GM21825 (cell line): ENCODE results near the gene SLC6A9.

ENCODE experiments used
- ATAC-seq: cut with Tn5 transposase; IDR thresholded peaks from one replicate; pipeline ENCODE4 v1.9.1; 2021; ENCODE audit warnings: mild to moderate bottlenecking, moderate library complexity; ENCODE audit not compliant: unreplicated experiment

The SLC6A9 gene

DNA sequence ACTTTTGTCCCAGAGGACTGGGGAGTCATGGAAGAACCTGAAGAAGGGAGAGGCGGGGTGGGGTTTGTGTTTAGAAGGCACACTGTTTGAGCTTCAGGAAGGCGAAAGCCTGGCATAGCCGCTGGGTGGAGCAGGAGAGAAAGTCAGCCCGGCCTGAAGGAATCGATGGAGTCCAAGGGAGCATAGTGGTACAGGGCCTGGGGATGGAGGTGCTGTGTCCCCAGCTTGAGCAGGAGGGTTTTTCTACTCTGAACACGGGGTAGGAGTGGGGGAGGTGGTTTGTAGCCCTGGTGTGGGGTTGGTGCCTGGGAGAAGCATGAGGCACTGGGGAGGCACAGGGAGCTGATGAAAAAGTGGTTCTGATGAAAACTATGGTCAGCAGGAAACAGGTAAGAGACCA, 44.5 kb downstream of the SLC6A9 start:
- no peak for ATAC-seq

DNA sequence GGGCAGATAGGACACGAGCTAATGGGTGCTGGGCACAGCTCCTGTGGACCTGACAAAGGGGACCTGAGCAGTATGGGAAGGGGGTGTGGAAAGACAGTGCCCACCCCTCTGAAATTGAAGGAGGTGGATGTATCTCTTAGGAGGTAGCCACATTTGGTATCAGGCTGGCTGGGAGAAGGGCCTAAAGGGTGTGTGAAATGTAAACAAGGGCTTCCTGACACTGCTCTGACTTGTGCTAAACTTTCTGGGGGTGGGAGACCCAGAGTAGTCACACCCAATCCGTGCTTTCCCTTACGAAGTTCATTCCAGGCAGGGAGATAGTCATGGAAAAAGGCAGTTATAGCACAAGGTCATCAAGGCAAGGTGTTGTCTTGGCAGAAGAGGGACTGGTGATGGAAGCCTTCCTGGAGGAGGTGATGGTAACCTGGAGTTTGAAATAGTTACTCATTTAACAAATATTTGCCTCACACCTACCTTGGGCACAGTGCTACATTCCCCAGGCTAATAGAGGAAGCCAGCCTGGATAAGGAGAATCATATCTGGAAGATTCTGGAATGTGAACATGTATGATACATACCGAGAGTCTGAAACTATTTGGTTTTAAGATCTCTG, 45.2 kb downstream of the SLC6A9 start:
- no peak for ATAC-seq

DNA sequence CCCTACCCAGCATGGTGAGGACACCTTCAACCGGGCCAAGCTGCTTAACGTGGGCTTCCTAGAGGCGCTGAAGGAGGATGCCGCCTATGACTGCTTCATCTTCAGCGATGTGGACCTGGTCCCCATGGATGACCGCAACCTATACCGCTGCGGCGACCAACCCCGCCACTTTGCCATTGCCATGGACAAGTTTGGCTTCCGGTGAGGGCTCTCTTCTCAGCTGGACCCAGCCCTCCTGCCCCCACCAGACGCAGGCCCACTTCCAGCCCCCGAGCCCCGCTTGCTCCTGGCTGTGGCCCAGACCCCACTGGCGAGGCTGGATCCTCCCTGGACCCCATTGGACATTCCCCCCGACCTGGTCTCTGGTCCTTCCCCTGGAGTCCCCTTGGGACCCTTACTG, 46.4 kb downstream of the SLC6A9 start:
- no peak for ATAC-seq

DNA sequence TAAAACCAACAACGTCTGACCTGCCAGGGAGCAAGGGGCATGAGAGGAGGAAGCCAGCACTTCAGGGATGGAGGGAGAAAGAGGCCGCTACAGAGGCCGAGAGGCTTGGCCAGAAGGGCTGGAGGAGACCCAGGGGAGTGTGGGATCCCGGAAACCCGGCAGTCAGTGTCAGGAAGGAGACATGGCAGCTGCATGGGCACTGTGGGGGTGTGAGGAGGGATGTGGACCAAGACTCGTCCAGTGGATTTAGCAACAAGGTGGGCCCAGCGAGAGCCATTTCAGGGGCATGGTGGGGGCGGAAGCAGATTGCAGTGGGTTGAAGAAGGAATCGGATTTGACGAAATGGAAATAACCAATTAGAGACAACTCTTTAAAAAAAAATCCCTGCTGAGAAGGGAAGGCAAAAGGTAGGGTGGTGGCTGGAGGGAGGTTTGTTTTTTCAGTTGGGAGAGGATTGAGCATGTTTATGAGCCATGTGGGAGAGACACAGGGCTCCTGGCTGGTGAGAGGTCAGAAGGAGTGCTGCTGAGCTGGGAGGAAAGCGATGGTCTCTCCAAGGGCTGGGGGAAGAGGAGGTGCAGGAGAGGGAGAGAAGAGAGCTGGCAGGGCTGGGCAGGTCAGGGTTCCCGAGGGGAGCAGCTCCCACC, 47.9 kb downstream of the SLC6A9 start:
- ATAC-seq: no peak

DNA sequence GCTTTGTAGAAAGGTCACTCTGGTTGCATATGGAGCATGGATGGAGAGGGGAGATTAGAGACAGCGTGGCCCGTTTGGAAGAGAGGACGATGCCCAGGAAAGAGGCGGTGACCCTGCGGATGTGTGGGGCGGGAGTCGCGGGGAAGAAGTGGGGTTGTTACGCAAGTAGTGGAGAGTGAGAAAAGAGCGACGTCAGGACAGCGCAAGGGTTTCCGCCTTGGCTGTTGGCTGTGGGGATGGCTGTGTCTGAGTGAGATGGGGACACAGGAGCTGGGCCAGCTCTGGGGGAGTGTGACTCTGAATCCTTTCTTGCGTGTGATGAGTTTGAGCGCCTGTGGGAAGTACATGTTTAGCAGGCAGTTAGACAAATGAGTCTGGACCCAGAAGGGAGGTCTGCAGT, 48.5 kb downstream of the SLC6A9 start:
- ATAC-seq: no peak

DNA sequence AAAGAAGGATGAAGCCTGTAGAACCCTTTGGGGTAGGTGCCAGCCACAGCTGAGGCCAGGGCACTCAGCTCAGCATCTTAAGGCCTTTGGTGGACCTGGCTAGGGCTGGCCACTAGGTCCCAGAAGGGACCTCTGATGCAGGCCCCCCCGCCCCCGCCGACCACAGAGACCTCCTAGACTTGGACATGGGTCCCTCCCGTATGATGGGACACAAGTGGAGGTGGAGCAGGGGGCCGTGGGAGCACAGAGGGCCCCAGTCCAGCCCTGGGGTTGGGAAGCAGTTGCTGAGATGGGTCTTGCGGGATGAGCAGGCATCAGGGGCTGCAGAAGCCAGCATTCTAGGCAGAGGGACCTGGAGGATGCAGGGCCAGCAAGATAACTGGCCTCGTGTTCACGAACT, 49.0 kb downstream of the SLC6A9 start:
- ATAC-seq: no peak

DNA sequence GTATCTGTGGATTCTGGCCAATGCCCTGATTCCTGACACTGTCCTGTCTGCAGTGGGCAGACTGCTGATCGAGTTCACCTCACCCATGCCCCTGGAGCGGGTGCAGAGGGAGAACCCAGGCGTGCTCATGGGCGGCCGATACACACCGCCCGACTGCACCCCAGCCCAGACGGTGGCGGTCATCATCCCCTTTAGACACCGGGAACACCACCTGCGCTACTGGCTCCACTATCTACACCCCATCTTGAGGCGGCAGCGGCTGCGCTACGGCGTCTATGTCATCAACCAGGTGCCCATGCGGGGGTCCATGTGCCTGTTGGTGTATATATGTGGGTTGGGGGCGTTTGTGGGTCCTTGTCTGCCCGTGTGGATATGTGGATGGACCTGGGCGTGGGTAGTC, 49.6 kb downstream of the SLC6A9 start:
- no peak for ATAC-seq

DNA sequence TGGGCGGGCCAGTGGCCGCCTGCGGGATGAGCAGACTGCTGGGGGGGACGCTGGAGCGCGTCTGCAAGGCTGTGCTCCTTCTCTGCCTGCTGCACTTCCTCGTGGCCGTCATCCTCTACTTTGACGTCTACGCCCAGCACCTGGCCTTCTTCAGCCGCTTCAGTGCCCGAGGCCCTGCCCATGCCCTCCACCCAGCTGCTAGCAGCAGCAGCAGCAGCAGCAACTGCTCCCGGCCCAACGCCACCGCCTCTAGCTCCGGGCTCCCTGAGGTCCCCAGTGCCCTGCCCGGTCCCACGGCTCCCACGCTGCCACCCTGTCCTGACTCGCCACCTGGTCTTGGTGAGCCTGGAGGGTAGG, 50.1 kb downstream of the SLC6A9 start:
- no peak for ATAC-seq

DNA sequence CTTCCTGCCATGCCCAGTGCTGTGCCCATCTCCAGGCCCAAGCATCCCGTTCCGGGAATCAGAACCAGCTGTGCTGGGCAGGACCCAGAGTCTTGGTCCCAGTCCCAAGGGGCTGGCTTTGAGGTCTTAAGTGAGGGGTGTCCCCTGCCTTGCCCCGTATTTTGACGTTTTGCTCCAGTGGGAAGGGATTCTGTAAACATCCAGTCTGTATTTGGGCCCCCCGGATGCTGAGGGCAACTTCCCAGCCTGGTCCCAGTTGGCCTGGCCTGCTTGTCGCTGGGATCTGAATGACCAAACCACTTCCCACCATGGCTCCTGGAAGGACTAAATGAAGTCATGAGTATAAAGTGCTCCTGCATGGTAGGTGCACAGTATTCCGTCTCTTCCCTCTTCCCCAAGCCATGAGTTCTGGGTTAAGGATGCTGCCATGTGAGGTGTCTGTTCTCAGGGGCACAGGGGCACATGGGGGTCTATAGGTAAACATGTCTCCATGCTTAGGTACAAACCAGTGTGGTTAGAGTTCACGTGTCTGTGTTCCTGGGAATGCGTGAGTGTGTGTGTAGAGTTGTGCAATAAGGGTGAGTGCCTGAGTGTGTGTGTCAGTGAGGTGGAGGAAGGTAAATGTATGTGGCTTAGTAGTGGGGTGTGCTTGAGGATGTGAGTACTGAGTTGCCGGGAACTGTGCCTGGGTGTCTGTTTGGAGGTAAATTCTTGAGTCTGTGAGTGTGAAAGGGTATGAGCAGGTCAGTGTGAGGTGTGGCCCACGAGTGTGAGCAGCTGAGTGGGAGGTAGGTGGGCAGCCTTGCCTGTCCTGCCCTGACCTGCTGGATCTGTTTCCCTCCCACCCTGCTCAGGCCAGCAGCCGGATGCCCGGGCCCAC, 50.8 kb downstream of the SLC6A9 start:
- ATAC-seq: no peak

DNA sequence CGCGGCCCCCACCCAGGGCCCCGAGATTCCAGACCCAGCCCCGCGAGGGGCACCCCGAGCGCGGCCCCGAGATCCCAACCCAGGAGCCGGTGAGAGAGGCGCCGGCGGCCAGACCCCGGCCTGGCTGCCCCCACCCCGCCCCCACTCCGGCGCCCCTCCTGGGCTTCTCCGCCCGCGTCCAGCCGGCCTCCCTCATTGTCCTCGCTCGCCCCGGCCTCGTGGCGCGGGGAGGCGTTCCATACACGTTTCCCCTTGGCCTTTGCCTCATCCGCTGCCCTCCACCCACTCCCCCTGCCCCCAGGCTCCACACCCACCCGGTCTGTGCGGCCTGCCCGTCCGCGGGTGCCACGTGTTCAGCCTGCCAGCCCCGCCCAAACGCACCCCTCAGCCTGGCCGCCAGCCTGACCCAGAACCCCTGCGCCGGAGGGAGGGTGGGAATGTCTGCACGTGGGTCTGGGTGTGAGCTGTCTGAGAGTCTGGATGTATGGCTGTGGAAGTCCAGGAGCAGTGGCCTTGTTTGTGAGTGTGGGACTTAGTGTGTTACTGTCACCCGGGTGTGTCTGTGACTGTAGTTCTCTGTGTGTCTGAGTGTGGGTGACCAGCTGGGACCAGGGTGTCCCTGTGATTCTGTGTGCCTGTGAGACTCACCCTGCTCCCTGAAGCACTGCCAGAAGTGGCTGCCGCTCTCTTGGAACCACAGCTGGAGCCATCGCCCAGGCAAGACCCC, 51.6 kb downstream of the SLC6A9 start:
- ATAC-seq: no peak

DNA sequence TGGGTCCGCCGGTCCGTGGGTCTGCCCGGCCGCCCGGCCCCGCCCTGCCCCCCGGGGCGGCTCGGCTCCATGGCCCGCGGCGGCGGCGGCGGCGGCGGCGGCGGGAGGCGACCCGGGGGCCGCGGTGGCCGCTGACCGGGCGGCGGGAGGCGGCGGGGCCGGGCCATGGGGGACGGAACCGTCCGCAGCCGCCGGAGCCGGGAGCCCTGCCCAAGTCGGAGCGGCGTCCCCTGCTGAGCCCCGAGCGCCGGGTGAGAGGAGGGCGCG, 52.1 kb downstream of the SLC6A9 start:
- ATAC-seq: no peak

DNA sequence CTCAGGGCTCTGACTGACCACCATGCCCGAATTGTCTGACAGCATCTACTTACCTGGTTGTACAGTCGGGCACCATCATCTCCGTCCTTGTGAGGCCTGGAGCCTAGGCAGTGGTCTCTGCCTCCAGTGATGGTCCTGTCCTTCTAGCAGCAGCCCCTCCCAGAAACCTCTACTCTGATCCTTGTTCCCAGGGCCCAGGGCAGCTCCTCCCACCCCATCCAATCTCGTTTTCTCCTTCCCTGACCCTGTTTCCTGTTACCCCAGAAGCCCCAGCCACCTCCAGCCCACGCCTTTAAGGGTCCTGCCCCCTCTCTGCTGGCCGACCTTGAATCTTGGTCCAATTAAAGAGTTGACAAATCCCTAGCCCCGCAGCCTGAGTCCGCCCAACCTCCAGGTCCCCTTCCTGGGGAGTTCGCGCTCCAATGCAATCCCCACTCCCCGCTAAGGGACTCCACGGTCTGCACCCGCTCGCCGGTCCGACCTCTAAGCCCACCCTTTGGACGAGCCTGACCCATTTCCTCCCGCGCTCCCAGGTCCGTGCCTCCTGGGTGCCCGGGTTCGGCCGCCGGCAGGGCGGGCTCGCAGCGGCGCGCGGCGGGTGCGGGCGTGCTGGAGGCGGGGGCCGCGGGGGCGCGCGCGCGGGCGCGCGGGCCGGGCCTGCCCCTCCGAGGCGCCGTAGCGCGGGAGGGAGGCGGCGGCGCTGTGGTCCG, 52.6 kb downstream of the SLC6A9 start, which contains the start of gene B4GALT2:
Gene B4GALT2 (plus strand): TSS at position 660 of the 710 bp plus-strand sequence. CDS start 1,951 bp downstream, outside the sequence.
- no peak for ATAC-seq

DNA sequence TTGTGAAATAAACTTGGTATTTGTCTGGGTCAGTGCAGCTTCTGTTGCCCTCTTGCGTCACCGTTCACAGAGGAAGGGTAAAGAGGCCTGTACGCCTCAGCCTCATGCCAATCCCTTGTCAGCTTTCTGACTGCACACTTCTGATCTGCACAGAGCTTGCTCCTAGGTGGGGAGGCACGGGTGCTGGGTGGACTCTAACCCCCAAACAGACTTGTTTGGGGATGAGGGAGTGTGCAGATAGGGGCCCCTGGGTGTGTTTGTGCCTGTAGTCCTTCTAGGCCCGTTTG, 53.1 kb downstream of the SLC6A9 start:
- ATAC-seq: no peak

DNA sequence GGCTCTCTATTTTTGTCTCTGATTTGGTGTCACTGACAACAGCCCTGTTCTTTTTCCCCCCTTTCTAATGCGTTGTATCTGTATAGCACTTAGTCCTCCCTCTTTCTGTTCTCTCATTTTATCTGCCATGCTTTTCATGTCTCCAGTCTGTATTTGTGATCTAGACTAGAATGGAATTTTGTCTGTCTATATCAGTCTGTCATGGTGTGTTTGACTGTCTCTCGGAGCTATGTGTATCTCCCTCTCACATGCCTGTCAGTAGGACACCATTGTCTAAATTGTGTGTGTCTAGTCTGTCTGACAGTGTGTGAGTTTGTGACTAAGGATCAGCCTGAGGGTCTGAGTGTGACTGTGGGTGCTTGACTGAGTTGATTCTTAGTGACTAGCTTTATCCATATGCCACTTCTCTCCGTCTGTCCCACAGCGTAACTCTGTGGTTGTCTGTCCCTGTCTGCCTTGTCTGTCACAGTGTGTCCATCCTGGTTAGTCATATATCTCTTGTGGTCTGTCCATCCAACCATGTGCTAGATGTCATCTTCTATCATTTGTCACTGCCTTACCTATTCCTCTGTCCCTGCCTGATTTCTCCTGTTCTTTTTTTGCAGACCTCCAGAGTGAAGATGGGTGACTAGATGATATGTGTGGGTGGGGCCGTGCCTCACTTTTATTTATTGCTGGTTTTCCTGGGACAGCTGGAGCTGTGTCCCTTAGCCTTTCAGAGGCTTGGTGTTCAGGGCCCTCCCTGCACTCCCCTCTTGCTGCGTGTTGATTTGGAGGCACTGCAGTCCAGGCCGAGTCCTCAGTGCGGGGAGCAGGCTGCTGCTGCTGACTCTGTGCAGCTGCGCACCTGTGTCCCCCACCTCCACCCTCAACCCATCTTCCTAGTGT, 53.6 kb downstream of the SLC6A9 start:
- ATAC-seq: no peak

DNA sequence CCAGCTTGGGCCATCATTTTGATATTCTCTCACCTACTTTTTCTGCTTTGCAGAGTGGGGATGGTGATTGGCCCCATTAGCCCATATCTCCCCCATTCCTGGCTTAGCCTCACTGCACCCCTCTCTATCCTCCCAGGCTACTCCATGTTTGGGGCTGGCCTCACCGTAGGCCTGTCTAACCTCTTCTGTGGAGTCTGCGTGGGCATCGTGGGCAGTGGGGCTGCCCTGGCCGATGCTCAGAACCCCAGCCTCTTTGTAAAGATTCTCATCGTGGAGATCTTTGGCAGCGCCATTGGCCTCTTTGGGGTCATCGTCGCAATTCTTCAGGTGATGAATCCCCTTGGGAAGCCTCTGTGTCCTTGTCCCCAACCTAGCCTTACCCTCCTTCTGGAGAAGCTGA, 54.4 kb downstream of the SLC6A9 start:
- no peak for ATAC-seq

DNA sequence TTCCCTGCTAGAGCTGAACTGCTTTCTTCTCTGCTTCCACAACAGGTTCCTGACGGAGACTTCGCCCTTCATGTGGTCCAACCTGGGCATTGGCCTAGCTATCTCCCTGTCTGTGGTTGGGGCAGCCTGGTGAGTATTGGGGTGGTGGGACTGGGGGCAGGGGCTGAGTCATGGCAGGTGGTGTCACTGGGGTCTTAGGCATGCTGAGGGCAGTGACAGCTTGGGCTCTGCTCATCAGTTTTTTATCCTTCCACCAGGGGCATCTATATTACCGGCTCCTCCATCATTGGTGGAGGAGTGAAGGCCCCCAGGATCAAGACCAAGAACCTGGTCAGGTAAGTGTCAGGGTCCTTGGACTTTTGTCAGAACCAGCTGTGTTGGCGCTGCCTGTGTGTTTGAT, 55.2 kb downstream of the SLC6A9 start:
- no peak for ATAC-seq

DNA sequence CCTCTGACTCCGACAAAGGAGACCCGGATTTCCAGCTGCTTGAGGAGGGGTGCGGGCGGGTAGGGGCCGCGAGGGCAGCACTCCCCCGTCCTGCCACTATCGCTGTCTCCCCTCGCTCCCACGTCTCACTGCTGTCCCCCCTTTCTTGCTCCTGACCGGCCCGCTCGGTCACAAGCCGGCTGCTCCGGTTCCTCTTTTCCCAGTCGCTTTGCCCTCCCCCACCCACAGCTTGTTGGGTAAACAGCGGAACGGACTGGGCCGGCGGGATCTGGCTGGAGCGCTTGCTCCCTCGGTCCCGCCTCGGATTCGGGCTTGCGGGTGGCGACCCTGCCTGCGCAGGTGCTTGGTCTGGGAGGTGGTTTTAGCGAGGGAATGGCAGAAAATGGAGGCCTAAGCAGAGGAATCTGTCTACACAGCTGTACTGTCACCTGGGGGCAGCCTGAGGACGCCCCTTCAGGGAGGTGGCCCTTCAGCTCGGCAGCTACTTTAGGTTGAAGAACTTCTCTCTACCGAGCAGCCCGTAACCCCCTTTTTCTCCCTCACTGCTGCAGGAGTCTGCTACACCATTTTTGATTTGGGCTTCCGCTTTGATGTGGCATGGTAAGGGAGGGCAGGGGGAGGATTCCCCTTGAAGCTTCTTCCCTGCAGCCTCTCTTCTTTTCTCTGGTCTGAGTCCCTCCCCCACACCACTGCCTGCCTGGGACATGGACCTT, 55.9 kb downstream of the SLC6A9 start:
- ATAC-seq: peak; percentile 1

DNA sequence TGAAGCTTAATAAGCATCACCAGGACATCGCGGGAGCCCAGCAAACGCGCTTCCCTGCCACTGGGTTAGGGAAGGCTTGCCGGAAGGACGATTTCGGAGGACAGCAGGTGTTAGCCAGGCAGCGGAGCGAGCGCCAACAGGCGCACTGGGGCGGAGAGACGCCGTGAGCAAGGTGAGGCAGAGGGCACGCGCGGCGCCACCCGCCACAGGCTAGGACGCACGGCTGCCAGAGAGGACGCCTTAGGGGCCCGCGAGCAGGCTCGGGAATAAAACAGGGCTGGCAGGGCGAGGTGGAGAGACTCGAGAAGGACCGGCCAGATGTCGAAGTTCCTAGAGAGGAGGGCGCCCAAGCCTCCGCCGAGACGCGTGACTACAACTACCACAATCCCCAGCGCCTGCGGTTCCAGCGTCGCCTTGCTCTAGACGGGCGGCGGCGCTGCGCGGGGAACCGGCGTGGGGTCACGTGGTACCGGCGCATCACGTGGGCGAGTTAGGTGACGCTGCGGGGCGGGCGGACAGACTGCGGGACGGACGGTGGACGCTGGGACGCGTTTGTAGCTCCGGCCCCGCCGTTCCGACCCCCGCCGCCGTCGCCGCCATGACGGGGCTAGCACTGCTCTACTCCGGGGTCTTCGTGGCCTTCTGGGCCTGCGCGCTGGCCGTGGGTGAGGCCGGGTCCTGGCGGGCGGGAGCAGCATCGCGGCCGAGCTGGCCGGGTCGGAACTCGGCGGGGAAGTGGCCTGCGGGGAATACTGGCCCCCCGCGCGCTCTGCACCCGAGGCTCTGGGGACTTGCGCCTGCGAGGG, 56.6 kb downstream of the SLC6A9 start, which contains the start of gene ATP6V0B:
Gene ATP6V0B (plus strand): TSS at position 518 of the 806 bp plus-strand sequence. CDS start 81 bp downstream, at position 599.
- ATAC-seq: peak; percentile 50
